OCI-LY7 (cell line): ENCODE results near the gene CKM.

Experiments used
- CTCF ChIP-seq: fragments of 200-600 bp; sonication (generic); conservative IDR thresholded peaks from 2 replicates; pipeline ENCODE4 v1.5.1; 2014; ENCODE audit warnings: mild to moderate bottlenecking, antibody characterized with exemption, low read length, moderate library complexity, mixed read lengths
- EZH2phosphoT487 ChIP-seq: fragments of 200-600 bp; sonication (generic); IDR thresholded peaks from 2 replicates; pipeline ENCODE4 v1.6.1; 2018; ENCODE audit warnings: low read depth, borderline replicate concordance, mild to moderate bottlenecking, mixed run types, antibody characterized with exemption, low read length, moderate library complexity, mixed read lengths

DNA sequence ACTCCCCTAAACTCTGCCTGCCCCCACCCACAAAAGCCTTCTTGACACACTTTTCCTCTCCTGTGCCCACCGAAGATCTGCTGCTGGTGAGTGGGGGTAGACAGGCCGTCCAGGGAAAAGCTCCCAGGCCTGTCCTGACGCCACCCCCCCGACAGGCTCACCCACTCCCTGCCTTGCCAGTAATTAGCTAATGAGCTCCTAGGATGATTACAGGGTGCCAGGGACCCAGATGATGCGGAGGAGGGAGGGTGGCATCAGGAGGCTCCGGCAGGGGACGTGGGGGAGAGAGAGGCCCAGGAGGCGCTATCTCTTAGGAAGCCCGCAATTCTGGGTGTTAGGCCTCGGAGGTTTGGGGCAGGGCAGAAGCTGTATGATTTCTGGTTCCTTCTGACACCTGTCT, 44.6 kb downstream of the CKM start:
- TF ChIP-seq CTCF (no peak), EZH2phosphoT487 (no peak)
